ENCODE measurements around the gene VSTM5. TPM values are rescaled to one million over a fixed set of nuclear protein-coding genes. Genes with fewer than 3 reads are reported as not detected.
A peak's percentile ranks its signal among the peaks of the same experiment; 100 is the strongest.
"Not testable (repeated sequence)": the region's sequence is repeated elsewhere in the genome, so short reads cannot be mapped to it uniquely, and the experiment has no call there.

The VSTM5 gene
- total RNA-seq, 1 donor: 0.36 TPM

- TF ChIP-seq CTCF (IDR thresholded peaks at IDR 0.05; ENCODE audit: extremely low read depth, low read depth, low read length): peak; percentile 30
- not testable (repeated sequence) for H3K27ac ChIP-seq (ENCODE audit: low read depth, low read length); H3K9me3 ChIP-seq (ENCODE audit: low read depth, low read length); H3K36me3 ChIP-seq (ENCODE audit: insufficient read depth, low read length); H3K4me2 ChIP-seq (ENCODE audit: insufficient read depth, low read length); H4K20me1 ChIP-seq (ENCODE audit: insufficient read depth, low read length); DNase-seq (ENCODE audit: insufficient read length, low spot score, missing footprints); H3K4me1 ChIP-seq (ENCODE audit: insufficient read depth, low read length); H2AFZ ChIP-seq (ENCODE audit: low read length); H3K79me2 ChIP-seq (ENCODE audit: insufficient read depth, low read length); H3K27me3 ChIP-seq (ENCODE audit: insufficient read depth, low read length); H3K4me3 ChIP-seq (ENCODE audit: insufficient read depth, low read length)
These were observed 18.0 kb upstream of the VSTM5 start for GRCh38 chr11:93868404-93868803.

- DNase-seq (ENCODE audit: insufficient read length, low spot score, missing footprints): no peak
- no peak overlapping the region for H3K27ac ChIP-seq (ENCODE audit: low read depth, low read length)
- H3K4me2 ChIP-seq (ENCODE audit: insufficient read depth, low read length): no peak overlapping the region
- peaks cover 4% of the 10 kb centered on the region for H3K4me1 ChIP-seq (ENCODE audit: insufficient read depth, low read length)
- H3K9me3 ChIP-seq (ENCODE audit: low read depth, low read length): no peaks in the 10 kb centered on the region
- H3K36me3 ChIP-seq (ENCODE audit: insufficient read depth, low read length): no peaks in the 10 kb centered on the region
- peak overlapping the region; percentile 85 for H2AFZ ChIP-seq (ENCODE audit: low read length)
- no peak overlapping the region for H3K4me3 ChIP-seq (ENCODE audit: insufficient read depth, low read length)
- H3K27me3 ChIP-seq (ENCODE audit: insufficient read depth, low read length): no peaks in the 10 kb centered on the region
- TF ChIP-seq CTCF (IDR thresholded peaks at IDR 0.05; ENCODE audit: extremely low read depth, low read depth, low read length): no peak
- H4K20me1 ChIP-seq (ENCODE audit: insufficient read depth, low read length): no peaks in the 10 kb centered on the region
- no peaks in the 10 kb centered on the region for H3K79me2 ChIP-seq (ENCODE audit: insufficient read depth, low read length)
These were observed 11.4 kb upstream of the VSTM5 start for GRCh38 chr11:93861808-93862207.

DNA sequence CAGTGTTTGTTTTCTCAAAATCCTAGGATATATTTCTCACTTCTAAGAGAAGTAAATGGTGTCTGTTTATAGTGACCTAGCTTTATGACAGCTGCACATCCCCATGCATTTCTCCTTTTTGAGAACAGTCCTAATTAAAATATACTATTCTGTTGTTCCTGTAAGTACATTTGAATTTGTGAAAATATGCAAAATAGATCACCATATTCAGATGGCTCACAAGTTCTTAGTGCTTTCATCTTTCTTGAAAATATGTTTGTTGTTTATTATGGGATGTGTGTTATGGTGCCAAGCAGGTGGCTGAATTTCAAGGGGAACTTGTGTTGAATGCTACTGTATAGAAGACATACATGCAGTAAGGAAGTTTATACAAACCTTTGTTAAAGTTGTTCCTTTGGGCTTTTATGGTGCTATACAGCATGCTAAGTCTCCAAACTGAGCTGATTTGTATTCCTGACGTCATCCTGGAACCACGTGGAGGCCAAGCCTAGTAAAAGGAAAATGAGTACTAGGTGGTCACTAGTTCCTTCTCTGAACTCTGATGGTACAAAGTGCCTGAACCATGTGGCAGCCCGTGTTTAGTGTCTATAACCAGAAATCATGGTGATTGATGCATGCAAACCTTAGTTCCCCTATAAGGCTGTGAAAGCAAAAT lies 7.8 kb upstream of the VSTM5 start:
- peaks cover 4% of the 10 kb centered on the region for H3K4me1 ChIP-seq (ENCODE audit: insufficient read depth, low read length)
- H3K27ac ChIP-seq (ENCODE audit: low read depth, low read length): no peak overlapping the region
- H3K27me3 ChIP-seq (ENCODE audit: insufficient read depth, low read length): no peaks in the 10 kb centered on the region
- DNase-seq (ENCODE audit: insufficient read length, low spot score, missing footprints): no peak
- H3K36me3 ChIP-seq (ENCODE audit: insufficient read depth, low read length): no peaks in the 10 kb centered on the region
- no peak for TF ChIP-seq CTCF (IDR thresholded peaks at IDR 0.05; ENCODE audit: extremely low read depth, low read depth, low read length)
- no peaks in the 10 kb centered on the region for H3K9me3 ChIP-seq (ENCODE audit: low read depth, low read length)
- H2AFZ ChIP-seq (ENCODE audit: low read length): no peak overlapping the region
- H3K4me3 ChIP-seq (ENCODE audit: insufficient read depth, low read length): no peak overlapping the region
- H3K79me2 ChIP-seq (ENCODE audit: insufficient read depth, low read length): no peaks in the 10 kb centered on the region
- H4K20me1 ChIP-seq (ENCODE audit: insufficient read depth, low read length): no peaks in the 10 kb centered on the region
- no peak overlapping the region for H3K4me2 ChIP-seq (ENCODE audit: insufficient read depth, low read length)

GRCh38 chr11:93857413-93858120 lies 7.1 kb upstream of the VSTM5 start:
- no peak overlapping the region for H3K4me3 ChIP-seq (ENCODE audit: insufficient read depth, low read length)
- DNase-seq (ENCODE audit: insufficient read length, low spot score, missing footprints): no peak
- H3K9me3 ChIP-seq (ENCODE audit: low read depth, low read length): no peaks in the 10 kb centered on the region
- peaks cover 4% of the 10 kb centered on the region for H3K4me1 ChIP-seq (ENCODE audit: insufficient read depth, low read length)
- no peak overlapping the region for H3K4me2 ChIP-seq (ENCODE audit: insufficient read depth, low read length)
- no peaks in the 10 kb centered on the region for H3K27me3 ChIP-seq (ENCODE audit: insufficient read depth, low read length)
- TF ChIP-seq CTCF (IDR thresholded peaks at IDR 0.05; ENCODE audit: extremely low read depth, low read depth, low read length): no peak
- H3K79me2 ChIP-seq (ENCODE audit: insufficient read depth, low read length): no peaks in the 10 kb centered on the region
- H3K36me3 ChIP-seq (ENCODE audit: insufficient read depth, low read length): no peaks in the 10 kb centered on the region
- no peaks in the 10 kb centered on the region for H4K20me1 ChIP-seq (ENCODE audit: insufficient read depth, low read length)
- H2AFZ ChIP-seq (ENCODE audit: low read length): no peak overlapping the region
- H3K27ac ChIP-seq (ENCODE audit: low read depth, low read length): no peak overlapping the region
